ENCODE results near the gene CEMIP. TPM values are rescaled to one million over a fixed set of nuclear protein-coding genes. Genes with fewer than 3 reads are reported as not detected.

CEMIP gene
- total and polyA plus RNA-seq, 10 of the 15 experiments (the other 5 are each of a cell fraction or from before 2014, with no cell fraction given) = 0.01 to 0.44 (median 0.16) TPM; not detected in 6

DNA sequence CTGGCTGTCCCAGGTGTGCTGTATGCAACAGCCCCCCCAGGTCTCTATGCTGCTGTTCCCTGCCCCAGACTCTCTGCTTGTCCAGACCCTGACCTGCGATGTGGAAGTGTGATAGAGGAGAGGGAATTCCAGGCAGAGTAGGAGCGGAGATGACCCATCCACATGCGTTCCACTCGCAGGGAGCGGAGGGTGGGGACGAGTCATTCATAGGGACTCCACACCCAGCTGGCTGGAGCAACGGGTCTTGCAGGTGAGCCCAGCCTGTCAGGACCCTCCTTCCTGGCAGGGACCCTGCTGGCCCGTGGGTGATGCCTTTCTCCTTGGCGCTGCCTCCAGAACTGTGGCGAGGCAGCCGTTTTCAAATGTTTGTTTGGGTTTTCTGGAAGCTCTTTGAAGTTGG lies 58.8 kb downstream of the CEMIP start:
- H3K27me3 ChIP-seq (replicated peaks in 1 of 2; ENCODE audit: control insufficient read depth in 2 of 2, insufficient read depth in 2 of 2, low read length in 1 of 2) = peaks cover 1 to 3% of the 10 kb centered on the region in 2 experiments; a peak in 3 of 4 replicates
- H3K9me3 ChIP-seq (replicated peaks; ENCODE audit: control insufficient read depth, insufficient read depth, low read length) = no peaks in the 10 kb centered on the region
- FAIRE-seq (no peak), ATAC-seq (no peak), DNase-seq (ENCODE audit: low read depth, low spot score) (no peak)
- 38% methylated on average over 11 of the region's 11 CpGs for WGBS (ENCODE audit: insufficient coverage, insufficient replicate concordance, low lambda C conversion rate, missing lambda C conversion rate)
- H3K79me2 ChIP-seq (ENCODE audit: control insufficient read depth, insufficient read depth, low read length) = no peaks in the 10 kb centered on the region
- POLR2A ChIA-PET = no interaction called here
- SMC1A ChIA-PET (ENCODE audit: uncharacterized antibody, unreplicated experiment) = no interaction called here
- TF ChIP-seq NFYB (IDR thresholded peaks at IDR 0.05; ENCODE audit: insufficient read depth, low read depth, low read length) (no peak), STAT3 (IDR thresholded peaks at IDR 0.05; ENCODE audit: low read depth, low read length) (no peak), TCF3 (IDR thresholded peaks at IDR 0.05; ENCODE audit: borderline replicate concordance, insufficient read depth, low read depth, low read length) (no peak), CEBPB (IDR thresholded peaks at IDR 0.05; ENCODE audit: borderline replicate concordance in 1 of 2, low read depth in 2 of 2, low read length in 2 of 2) (no peak), ZNF207 (IDR thresholded peaks at IDR 0.05; ENCODE audit: borderline replicate concordance) (no peak), RELA (IDR thresholded peaks at IDR 0.05; ENCODE audit: borderline replicate concordance, partially characterized antibody) (no peak), RCOR1 (conservative IDR thresholded peaks at IDR 0.05; ENCODE audit: low read depth, low read length) (no peak)
- TF ChIP-seq, protein P1, sequence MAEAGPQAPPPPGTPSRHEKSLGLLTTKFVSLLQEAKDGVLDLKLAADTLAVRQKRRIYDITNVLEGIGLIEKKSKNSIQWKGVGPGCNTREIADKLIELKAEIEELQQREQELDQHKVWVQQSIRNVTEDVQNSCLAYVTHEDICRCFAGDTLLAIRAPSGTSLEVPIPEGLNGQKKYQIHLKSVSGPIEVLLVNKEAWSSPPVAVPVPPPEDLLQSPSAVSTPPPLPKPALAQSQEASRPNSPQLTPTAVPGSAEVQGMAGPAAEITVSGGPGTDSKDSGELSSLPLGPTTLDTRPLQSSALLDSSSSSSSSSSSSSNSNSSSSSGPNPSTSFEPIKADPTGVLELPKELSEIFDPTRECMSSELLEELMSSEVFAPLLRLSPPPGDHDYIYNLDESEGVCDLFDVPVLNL (IDR thresholded peaks at IDR 0.05; ENCODE audit: low read depth, low read length) = no peak
- TF ChIP-seq, protein P2, sequence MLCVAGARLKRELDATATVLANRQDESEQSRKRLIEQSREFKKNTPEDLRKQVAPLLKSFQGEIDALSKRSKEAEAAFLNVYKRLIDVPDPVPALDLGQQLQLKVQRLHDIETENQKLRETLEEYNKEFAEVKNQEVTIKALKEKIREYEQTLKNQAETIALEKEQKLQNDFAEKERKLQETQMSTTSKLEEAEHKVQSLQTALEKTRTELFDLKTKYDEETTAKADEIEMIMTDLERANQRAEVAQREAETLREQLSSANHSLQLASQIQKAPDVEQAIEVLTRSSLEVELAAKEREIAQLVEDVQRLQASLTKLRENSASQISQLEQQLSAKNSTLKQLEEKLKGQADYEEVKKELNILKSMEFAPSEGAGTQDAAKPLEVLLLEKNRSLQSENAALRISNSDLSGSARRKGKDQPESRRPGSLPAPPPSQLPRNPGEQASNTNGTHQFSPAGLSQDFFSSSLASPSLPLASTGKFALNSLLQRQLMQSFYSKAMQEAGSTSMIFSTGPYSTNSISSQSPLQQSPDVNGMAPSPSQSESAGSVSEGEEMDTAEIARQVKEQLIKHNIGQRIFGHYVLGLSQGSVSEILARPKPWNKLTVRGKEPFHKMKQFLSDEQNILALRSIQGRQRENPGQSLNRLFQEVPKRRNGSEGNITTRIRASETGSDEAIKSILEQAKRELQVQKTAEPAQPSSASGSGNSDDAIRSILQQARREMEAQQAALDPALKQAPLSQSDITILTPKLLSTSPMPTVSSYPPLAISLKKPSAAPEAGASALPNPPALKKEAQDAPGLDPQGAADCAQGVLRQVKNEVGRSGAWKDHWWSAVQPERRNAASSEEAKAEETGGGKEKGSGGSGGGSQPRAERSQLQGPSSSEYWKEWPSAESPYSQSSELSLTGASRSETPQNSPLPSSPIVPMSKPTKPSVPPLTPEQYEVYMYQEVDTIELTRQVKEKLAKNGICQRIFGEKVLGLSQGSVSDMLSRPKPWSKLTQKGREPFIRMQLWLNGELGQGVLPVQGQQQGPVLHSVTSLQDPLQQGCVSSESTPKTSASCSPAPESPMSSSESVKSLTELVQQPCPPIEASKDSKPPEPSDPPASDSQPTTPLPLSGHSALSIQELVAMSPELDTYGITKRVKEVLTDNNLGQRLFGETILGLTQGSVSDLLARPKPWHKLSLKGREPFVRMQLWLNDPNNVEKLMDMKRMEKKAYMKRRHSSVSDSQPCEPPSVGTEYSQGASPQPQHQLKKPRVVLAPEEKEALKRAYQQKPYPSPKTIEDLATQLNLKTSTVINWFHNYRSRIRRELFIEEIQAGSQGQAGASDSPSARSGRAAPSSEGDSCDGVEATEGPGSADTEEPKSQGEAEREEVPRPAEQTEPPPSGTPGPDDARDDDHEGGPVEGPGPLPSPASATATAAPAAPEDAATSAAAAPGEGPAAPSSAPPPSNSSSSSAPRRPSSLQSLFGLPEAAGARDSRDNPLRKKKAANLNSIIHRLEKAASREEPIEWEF (IDR thresholded peaks at IDR 0.05; ENCODE audit: insufficient replicate concordance, low read depth, low read length) = no peak
- H3K36me3 ChIP-seq (ENCODE audit: control insufficient read depth in 2 of 2, insufficient read depth in 2 of 2, low read length in 1 of 2) = no peaks in the 10 kb centered on the region
- H2AFZ ChIP-seq (ENCODE audit: control insufficient read depth, low read depth, low read length) = no peak overlapping the region
- no peak overlapping the region for H3K27ac ChIP-seq (ENCODE audit: control insufficient read depth, insufficient read depth)
- RAD21 ChIA-PET (ENCODE audit: unreplicated experiment) = no interaction called here
- BruUV-seq (replicated peaks) = no TSS peak
- no peaks in the 10 kb centered on the region for H4K20me1 ChIP-seq (ENCODE audit: control insufficient read depth, insufficient read depth)
- CTCF ChIA-PET = no interaction called here
- H3K4me3 ChIP-seq = no peak overlapping the region
- H3K4me1 ChIP-seq (ENCODE audit: control insufficient read depth, insufficient read depth, low read length) = no peaks in the 10 kb centered on the region
- no peak overlapping the region for H3K4me2 ChIP-seq (ENCODE audit: control insufficient read depth, insufficient read depth)
- in situ Hi-C loops (cut with MboI) = no loop called here
- H3K9ac ChIP-seq (ENCODE audit: control insufficient read depth, insufficient read depth, low read length) = no peak overlapping the region
- intact Hi-C loops (cut with micrococcal nuclease; ENCODE audit: unreplicated experiment) = no loop called here

Data from GM12878 (cell line).